ENCODE measurements around the gene KIF12.

The KIF12 gene

DNA sequence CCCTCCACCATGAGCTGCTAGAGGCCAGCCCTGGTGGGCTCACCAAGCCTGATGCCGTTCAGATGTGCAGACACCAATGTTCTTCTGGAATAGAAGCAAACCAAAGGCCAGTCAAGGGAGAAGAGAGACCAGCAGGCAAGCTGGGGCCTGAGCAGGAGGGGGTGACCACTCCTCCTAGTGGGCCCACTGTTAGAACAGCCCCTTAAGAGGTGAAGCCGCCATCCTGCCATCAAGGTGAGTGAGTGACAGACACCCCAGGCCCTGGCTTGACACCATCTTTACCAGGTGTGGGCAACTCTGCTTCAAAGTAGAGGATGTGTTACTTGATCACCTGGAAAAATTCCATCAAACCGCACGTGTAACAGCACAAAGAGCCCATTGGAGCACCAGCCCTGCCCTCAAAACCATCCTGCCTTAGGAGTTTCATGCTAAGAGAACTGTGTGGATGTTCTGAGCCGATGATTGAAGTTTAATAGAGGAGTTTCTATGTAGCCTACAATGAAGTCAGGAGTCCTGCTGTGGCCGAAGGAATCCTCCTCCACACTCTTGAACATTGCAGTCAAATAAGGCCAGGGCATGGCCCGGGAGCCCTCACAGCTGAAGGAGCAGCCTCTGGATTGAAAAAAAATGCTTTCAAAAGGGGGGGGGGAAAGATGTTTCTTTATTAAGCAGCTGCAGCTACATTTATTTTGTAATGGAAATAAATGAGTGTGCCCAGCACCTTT lies 41.8 kb downstream of the KIF12 start:
- Histone ChIP-seq H3K4me3 (ENCODE audit: low read depth in 1 of 2, low read length in 2 of 2) (no peak overlapping the region), H3K9me3 (ENCODE audit: control insufficient read depth in 1 of 2, low read length in 2 of 2) (no peaks in the 10 kb centered on the region), H3K4me1 (ENCODE audit: control insufficient read depth in 1 of 2, insufficient read depth in 2 of 2, low read length in 2 of 2) (no peaks in the 10 kb centered on the region), H3K27me3 (ENCODE audit: low read depth, low read length) (no peaks in the 10 kb centered on the region), H3K36me3 (ENCODE audit: control insufficient read depth in 1 of 2, insufficient read depth in 2 of 2, low read length in 2 of 2) (no peaks in the 10 kb centered on the region), H3K27ac (ENCODE audit: low read length) (no peak overlapping the region)

GRCh38 chr9:114056527-114056926 lies 42.6 kb downstream of the KIF12 start:
- Histone ChIP-seq H3K27ac (ENCODE audit: low read length) (no peak overlapping the region), H3K36me3 (ENCODE audit: control insufficient read depth in 1 of 2, insufficient read depth in 2 of 2, low read length in 2 of 2) (peaks cover 0 to 7% of the 10 kb centered on the region in 2 donors), H3K4me1 (ENCODE audit: control insufficient read depth in 1 of 2, insufficient read depth in 2 of 2, low read length in 2 of 2) (no peaks in the 10 kb centered on the region), H3K27me3 (ENCODE audit: low read depth, low read length) (no peaks in the 10 kb centered on the region), H3K9me3 (ENCODE audit: control insufficient read depth in 1 of 2, low read length in 2 of 2) (no peaks in the 10 kb centered on the region), H3K4me3 (ENCODE audit: low read depth in 1 of 2, low read length in 2 of 2) (no peak overlapping the region)

- Histone ChIP-seq H3K4me1 (ENCODE audit: control insufficient read depth in 1 of 2, insufficient read depth in 2 of 2, low read length in 2 of 2) (no peaks in the 10 kb centered on the region), H3K27me3 (ENCODE audit: low read depth, low read length) (no peaks in the 10 kb centered on the region), H3K9me3 (ENCODE audit: control insufficient read depth in 1 of 2, low read length in 2 of 2) (no peaks in the 10 kb centered on the region), H3K36me3 (ENCODE audit: control insufficient read depth in 1 of 2, insufficient read depth in 2 of 2, low read length in 2 of 2) (peaks cover 0 to 7% of the 10 kb centered on the region in 2 donors), H3K27ac (ENCODE audit: low read length) (no peak overlapping the region), H3K4me3 (ENCODE audit: low read depth in 1 of 2, low read length in 2 of 2) (no peak overlapping the region)
These were observed 43.2 kb downstream of the KIF12 start for GRCh38 chr9:114055894-114056293.

DNA sequence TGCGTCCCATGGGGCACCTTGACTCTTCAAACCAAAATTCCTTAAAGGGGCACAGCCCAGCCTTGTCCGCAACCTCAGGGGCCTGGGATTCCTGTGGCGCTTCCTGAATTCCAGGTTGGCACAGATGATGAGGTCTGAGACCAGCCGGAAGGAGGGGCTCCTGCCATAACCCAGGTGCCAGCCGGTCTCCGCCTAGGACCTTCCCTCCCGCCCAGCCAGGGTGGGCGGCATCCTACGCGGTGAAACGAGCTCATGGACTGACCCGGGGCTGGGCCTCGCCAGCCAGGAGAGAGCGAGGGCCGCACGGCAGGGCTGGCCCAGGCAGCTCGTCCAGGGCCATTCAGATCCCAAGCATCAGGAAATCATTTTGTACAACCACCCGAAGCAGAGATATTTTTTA lies 44.0 kb downstream of the KIF12 start:
- Histone ChIP-seq H3K36me3 (ENCODE audit: control insufficient read depth in 1 of 2, insufficient read depth in 2 of 2, low read length in 2 of 2) (peaks cover 0 to 7% of the 10 kb centered on the region in 2 donors), H3K4me3 (ENCODE audit: low read depth in 1 of 2, low read length in 2 of 2) (no peak overlapping the region), H3K27ac (ENCODE audit: low read length) (no peak overlapping the region), H3K4me1 (ENCODE audit: control insufficient read depth in 1 of 2, insufficient read depth in 2 of 2, low read length in 2 of 2) (no peaks in the 10 kb centered on the region), H3K9me3 (ENCODE audit: control insufficient read depth in 1 of 2, low read length in 2 of 2) (no peaks in the 10 kb centered on the region), H3K27me3 (ENCODE audit: low read depth, low read length) (no peaks in the 10 kb centered on the region)

DNA sequence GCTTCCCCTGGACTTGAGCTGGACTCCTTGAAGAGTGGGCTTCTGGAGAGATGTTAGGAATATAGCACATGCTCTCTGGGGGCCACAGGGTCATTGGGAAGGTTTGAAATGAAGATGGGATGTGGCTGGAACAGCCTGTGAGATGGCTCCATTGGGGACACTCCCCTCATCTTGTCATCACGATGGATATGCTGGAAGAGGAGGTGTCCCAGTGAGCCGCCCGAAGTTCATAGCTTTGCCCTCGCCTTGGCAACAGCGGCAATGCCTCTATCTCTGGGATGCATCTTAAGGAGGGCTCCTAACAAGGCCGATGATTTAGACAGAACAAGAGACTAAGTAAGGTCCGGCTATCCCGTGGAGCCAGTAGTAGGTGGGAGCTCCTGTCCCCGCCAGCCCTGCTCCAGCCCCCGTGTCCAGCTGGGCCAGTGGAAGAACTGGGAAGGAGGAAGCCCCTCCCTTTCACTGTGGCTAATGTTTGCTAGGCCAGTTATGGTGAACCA lies 44.9 kb downstream of the KIF12 start:
- no peaks in the 10 kb centered on the region for H3K4me1 ChIP-seq (ENCODE audit: control insufficient read depth in 1 of 2, insufficient read depth in 2 of 2, low read length in 2 of 2)
- H3K4me3 ChIP-seq (ENCODE audit: low read depth in 1 of 2, low read length in 2 of 2), result no peak overlapping the region
- no peaks in the 10 kb centered on the region for H3K9me3 ChIP-seq (ENCODE audit: control insufficient read depth in 1 of 2, low read length in 2 of 2)
- H3K27ac ChIP-seq (ENCODE audit: low read length), result no peak overlapping the region
- H3K27me3 ChIP-seq (ENCODE audit: low read depth, low read length), result no peaks in the 10 kb centered on the region
- H3K36me3 ChIP-seq (ENCODE audit: control insufficient read depth in 1 of 2, insufficient read depth in 2 of 2, low read length in 2 of 2), result peaks cover 3 to 12% of the 10 kb centered on the region in 2 donors

DNA sequence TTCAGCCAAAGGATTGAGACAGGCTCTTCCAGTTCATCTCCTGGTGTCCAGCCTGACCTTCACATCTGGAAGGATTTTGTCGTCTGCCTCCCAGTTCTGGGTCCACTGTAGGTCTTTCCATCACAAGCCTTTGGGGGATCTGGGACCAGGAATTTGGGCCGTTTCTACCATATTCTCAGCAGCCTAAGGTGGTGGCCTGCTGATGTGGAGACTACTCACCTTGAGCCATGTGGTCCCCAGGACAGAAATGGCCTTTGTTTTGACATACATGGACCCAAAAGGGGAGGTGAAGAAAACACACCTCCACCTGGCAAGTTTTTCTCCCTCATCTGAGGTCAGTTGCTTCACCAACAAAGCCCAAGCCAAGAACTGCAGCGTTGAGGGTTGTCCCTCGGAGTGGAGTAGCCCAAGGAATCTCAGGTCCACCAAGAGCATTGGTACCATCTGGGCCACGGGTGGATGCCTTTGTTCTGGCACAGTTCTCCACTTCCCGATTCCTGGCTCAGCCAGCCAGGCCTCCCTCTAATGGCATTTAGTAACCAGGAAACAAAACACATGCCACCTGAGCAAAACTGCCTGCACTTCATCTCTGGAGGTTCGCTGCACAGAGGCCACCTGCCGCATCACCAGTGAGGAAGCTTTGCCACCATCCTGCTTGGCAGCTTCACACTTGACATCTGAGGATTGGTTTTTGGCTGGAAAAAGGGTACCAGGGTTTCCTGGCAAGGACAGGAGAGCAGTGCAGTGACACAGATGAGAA lies 45.7 kb downstream of the KIF12 start:
- Histone ChIP-seq H3K36me3 (ENCODE audit: control insufficient read depth in 1 of 2, insufficient read depth in 2 of 2, low read length in 2 of 2) (peaks cover 9 to 20% of the 10 kb centered on the region in 2 donors), H3K9me3 (ENCODE audit: control insufficient read depth in 1 of 2, low read length in 2 of 2) (no peaks in the 10 kb centered on the region), H3K4me3 (ENCODE audit: low read depth in 1 of 2, low read length in 2 of 2) (no peak overlapping the region), H3K4me1 (ENCODE audit: control insufficient read depth in 1 of 2, insufficient read depth in 2 of 2, low read length in 2 of 2) (no peaks in the 10 kb centered on the region), H3K27me3 (ENCODE audit: low read depth, low read length) (no peaks in the 10 kb centered on the region), H3K27ac (ENCODE audit: low read length) (no peak overlapping the region)

DNA sequence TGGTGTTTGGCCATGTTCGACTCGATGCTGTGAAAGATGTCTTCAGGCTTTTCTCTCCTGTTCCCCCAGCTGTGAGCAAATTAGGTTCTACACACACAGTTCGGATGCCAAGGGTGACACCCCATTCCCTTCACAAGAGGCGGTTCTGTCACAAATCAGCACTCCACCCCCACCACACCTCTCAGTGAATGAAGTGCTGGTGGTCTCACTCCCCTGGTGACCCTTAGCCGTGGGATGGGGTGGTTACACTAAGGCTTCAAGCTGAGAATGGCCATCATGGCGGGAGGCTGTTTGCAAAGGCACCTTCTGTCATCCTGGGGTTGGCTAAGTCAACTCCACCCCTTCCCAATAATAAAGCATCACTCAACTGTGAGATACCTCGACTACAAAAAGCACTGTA lies 47.4 kb downstream of the KIF12 start:
- no peak overlapping the region for H3K4me3 ChIP-seq (ENCODE audit: low read depth in 1 of 2, low read length in 2 of 2)
- H3K9me3 ChIP-seq (ENCODE audit: control insufficient read depth in 1 of 2, low read length in 2 of 2), result no peaks in the 10 kb centered on the region
- H3K27ac ChIP-seq (ENCODE audit: low read length), result no peak overlapping the region
- H3K4me1 ChIP-seq (ENCODE audit: control insufficient read depth in 1 of 2, insufficient read depth in 2 of 2, low read length in 2 of 2), result no peaks in the 10 kb centered on the region
- no peaks in the 10 kb centered on the region for H3K27me3 ChIP-seq (ENCODE audit: low read depth, low read length)
- peaks cover 13 to 22% of the 10 kb centered on the region in 2 donors for H3K36me3 ChIP-seq (ENCODE audit: control insufficient read depth in 1 of 2, insufficient read depth in 2 of 2, low read length in 2 of 2)

- Histone ChIP-seq H3K36me3 (ENCODE audit: control insufficient read depth in 1 of 2, insufficient read depth in 2 of 2, low read length in 2 of 2) (peaks cover 13 to 22% of the 10 kb centered on the region in 2 donors), H3K4me1 (ENCODE audit: control insufficient read depth in 1 of 2, insufficient read depth in 2 of 2, low read length in 2 of 2) (no peaks in the 10 kb centered on the region), H3K27me3 (ENCODE audit: low read depth, low read length) (no peaks in the 10 kb centered on the region), H3K27ac (ENCODE audit: low read length) (no peak overlapping the region), H3K9me3 (ENCODE audit: control insufficient read depth in 1 of 2, low read length in 2 of 2) (no peaks in the 10 kb centered on the region), H3K4me3 (ENCODE audit: low read depth in 1 of 2, low read length in 2 of 2) (no peak overlapping the region)
These were observed 47.8 kb downstream of the KIF12 start for GRCh38 chr9:114051281-114051680.

- H3K4me3 ChIP-seq (ENCODE audit: low read depth in 1 of 2, low read length in 2 of 2), result no peak overlapping the region
- H3K27ac ChIP-seq (ENCODE audit: low read length), result no peak overlapping the region
- no peaks in the 10 kb centered on the region for H3K27me3 ChIP-seq (ENCODE audit: low read depth, low read length)
- no peaks in the 10 kb centered on the region for H3K9me3 ChIP-seq (ENCODE audit: control insufficient read depth in 1 of 2, low read length in 2 of 2)
- H3K36me3 ChIP-seq (ENCODE audit: control insufficient read depth in 1 of 2, insufficient read depth in 2 of 2, low read length in 2 of 2), result peaks cover 13 to 22% of the 10 kb centered on the region in 2 donors
- H3K4me1 ChIP-seq (ENCODE audit: control insufficient read depth in 1 of 2, insufficient read depth in 2 of 2, low read length in 2 of 2), result no peaks in the 10 kb centered on the region
These were observed 48.4 kb downstream of the KIF12 start for GRCh38 chr9:114050646-114051045.

- no peaks in the 10 kb centered on the region for H3K4me1 ChIP-seq (ENCODE audit: control insufficient read depth in 1 of 2, insufficient read depth in 2 of 2, low read length in 2 of 2)
- no peak overlapping the region for H3K27ac ChIP-seq (ENCODE audit: low read length)
- no peaks in the 10 kb centered on the region for H3K9me3 ChIP-seq (ENCODE audit: control insufficient read depth in 1 of 2, low read length in 2 of 2)
- H3K36me3 ChIP-seq (ENCODE audit: control insufficient read depth in 1 of 2, insufficient read depth in 2 of 2, low read length in 2 of 2), result peaks cover 13 to 22% of the 10 kb centered on the region in 2 donors
- H3K4me3 ChIP-seq (ENCODE audit: low read depth in 1 of 2, low read length in 2 of 2), result no peak overlapping the region
- no peaks in the 10 kb centered on the region for H3K27me3 ChIP-seq (ENCODE audit: low read depth, low read length)
These were observed 48.9 kb downstream of the KIF12 start for GRCh38 chr9:114050226-114050568.

GRCh38 chr9:114049441-114050225 lies 49.5 kb downstream of the KIF12 start:
- H3K36me3 ChIP-seq (ENCODE audit: control insufficient read depth in 1 of 2, insufficient read depth in 2 of 2, low read length in 2 of 2), result peaks cover 13 to 22% of the 10 kb centered on the region in 2 donors
- H3K27ac ChIP-seq (ENCODE audit: low read length), result no peak overlapping the region
- no peaks in the 10 kb centered on the region for H3K9me3 ChIP-seq (ENCODE audit: control insufficient read depth in 1 of 2, low read length in 2 of 2)
- no peaks in the 10 kb centered on the region for H3K4me1 ChIP-seq (ENCODE audit: control insufficient read depth in 1 of 2, insufficient read depth in 2 of 2, low read length in 2 of 2)
- H3K27me3 ChIP-seq (ENCODE audit: low read depth, low read length), result no peaks in the 10 kb centered on the region
- no peak overlapping the region for H3K4me3 ChIP-seq (ENCODE audit: low read depth in 1 of 2, low read length in 2 of 2)
